Activated CD4-positive, CD25-positive, alpha-beta regulatory T cell treated with anti-CD3 and anti-CD28 coated beads, Interleukin-2, amount 50 U/mL, for 16 hours (primary cell): ENCODE results near the gene TSPAN4.

Source experiments
- DNase-seq: peaks from one replicate; pipeline ENCODE4 v3.0.0-alpha.2; 2020; ENCODE audit warnings: low read depth, low spot score

The TSPAN4 gene, protein sequence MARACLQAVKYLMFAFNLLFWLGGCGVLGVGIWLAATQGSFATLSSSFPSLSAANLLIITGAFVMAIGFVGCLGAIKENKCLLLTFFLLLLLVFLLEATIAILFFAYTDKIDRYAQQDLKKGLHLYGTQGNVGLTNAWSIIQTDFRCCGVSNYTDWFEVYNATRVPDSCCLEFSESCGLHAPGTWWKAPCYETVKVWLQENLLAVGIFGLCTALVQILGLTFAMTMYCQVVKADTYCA

DNA sequence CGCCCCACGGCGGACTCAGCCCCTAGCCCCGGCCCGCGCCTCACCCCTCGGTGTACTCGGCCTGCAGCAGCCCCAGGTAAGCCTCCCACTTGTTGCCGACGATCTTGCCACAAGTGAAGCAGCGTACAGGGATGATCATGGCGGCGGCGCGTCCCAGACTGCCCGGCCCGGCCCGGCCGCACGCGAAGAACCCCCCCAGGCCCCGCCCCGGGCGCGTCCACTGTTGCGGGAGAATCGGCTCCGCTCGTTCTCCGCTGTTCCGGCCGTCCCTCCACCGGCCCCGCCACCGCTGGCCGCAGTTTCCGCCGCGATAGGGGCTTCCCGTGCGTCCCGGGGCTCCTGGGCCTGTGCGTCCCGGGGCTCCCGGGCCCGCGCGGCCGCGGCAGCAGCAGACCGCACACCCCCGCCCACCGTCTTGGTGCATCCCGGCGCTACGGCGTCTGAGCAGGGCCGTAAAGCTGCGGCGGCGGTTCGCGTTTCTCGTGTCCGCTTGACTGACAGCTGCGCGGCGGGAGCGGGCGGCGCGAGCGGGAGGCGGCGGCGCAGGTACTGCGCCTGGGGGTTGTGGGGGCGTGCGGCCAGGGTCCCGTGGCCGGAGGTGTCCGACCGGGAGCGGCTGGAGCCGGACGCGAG, at the start of gene TSPAN4, which contains the start of gene POLR2L:
TSPAN4 (plus strand) TSS at position 483 of the 633 bp plus-strand sequence. CDS start 7,453 bp downstream, outside the sequence.
POLR2L (minus strand) TSS at position 160 of the 633 bp plus-strand sequence; CDS start at position 139, 21 bp downstream.
- DNase-seq: peak; percentile 78

DNA sequence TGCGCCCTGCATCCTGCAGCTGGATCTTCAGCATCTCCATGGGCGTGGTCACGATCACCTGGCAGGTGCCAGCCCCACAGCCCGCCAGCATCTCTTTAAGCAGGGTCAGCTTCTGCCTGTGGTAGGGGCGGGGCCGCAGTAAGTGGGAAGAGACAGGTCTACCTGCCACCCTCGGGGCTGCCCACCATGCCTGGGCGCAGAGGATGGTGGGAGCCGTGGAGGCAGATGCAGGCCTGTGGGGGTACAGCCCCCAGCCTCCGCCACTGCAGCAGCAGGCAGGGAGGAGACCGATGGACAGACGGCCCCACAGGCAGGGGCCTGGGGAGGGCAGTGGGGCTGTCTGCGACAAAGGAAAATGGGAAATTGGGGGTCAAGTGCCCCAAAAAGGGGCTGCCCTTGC, 49.8 kb upstream of the TSPAN4 start:
- no peak for DNase-seq

DNA sequence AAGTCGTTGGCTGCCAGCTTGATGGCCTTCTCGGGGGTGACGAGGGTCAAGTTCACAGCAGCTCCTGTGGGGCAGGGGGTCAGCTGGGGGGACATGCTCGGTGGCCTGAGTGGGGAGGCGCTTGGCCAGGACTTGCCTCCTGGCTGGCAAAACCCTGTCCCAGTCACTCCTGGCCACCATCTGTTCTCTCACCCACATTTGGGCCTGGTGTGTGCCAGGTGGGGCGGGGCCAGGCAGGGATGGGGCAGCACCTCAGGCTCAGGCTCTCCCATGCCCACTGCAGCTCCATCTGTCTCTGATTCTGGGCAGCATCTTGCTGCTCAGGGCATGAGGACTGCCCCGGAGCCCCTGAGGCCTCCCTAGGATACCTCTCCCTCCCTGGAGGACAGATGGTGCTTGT, 49.1 kb upstream of the TSPAN4 start:
- no peak for DNase-seq

DNA sequence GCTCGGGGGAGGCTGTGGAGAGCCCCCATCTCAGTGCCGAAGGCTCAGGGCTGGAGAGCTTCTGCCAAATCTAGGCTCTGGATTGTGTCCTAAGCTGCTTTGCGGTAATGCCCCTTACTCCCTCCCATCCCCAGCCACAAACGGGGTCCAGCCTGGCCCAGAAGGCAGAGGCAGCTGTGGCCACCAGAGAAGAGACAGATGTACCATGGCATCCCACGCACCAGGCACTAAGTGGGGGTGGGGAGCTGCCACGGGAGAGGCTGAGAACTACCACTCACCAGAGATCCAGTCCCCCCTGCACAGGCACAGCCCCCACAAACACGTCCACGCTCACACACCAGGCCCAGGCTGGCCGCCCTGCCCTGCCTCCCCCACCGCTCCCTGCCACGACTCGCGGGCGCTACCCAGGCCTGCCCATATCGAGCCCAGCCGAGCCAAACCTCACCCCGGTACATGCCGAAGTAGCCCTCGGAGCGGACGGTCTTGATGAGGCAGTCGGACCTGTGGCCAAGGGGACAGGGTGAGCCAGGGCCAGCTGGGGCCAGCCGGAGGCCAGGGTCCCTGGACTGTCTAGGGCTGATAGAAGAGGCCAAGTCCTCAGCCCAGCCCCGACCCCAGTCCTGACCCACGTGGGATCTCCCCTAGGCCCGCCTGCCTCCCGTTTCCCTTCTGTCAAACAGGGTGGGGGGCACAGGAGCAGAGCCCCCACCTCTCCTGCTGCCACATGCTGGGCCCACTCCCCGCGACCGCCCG, 48.5 kb upstream of the TSPAN4 start:
- DNase-seq: no peak

DNA sequence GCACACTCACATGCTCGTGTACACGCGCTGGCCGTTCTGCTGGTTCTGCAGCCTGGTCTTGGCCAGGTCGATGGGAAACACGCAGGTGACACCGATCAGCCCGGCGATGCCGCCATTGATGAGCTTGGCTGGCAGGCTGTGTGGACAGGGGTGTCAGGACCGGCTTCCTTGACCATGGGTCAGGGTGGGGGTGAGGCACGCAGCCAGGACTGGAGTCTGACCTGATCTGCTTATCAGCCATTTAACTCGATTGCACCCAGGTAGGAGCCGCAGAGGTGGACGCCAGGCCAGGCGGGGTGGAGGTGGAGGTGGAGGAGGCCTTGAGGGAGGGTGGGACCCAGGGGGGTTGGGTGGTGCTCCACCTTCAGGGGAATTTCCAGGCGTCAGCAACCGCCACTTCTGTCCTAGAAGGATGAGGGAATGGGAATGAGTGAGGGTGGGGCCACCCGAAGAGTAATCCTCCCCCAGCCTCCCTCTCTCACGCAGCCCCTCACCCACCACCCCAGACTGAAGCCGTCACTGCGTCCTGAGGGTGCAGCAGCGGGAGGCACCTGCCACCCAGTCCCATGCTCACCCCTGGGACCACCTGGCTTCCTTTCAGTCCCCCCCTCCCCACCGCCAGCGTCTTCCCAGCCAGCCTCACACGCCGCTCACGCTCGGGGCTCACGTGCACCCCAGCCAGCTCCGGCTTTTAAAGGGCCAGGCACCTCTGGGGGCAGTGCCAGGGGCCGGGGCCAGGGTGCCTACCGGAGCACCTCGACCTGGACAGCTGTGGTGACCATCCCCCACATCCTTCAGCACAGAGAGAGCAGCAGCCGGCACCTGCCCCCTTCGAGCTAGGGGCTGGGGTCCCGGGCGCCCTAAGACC, 47.7 kb upstream of the TSPAN4 start:
- no peak for DNase-seq

DNA sequence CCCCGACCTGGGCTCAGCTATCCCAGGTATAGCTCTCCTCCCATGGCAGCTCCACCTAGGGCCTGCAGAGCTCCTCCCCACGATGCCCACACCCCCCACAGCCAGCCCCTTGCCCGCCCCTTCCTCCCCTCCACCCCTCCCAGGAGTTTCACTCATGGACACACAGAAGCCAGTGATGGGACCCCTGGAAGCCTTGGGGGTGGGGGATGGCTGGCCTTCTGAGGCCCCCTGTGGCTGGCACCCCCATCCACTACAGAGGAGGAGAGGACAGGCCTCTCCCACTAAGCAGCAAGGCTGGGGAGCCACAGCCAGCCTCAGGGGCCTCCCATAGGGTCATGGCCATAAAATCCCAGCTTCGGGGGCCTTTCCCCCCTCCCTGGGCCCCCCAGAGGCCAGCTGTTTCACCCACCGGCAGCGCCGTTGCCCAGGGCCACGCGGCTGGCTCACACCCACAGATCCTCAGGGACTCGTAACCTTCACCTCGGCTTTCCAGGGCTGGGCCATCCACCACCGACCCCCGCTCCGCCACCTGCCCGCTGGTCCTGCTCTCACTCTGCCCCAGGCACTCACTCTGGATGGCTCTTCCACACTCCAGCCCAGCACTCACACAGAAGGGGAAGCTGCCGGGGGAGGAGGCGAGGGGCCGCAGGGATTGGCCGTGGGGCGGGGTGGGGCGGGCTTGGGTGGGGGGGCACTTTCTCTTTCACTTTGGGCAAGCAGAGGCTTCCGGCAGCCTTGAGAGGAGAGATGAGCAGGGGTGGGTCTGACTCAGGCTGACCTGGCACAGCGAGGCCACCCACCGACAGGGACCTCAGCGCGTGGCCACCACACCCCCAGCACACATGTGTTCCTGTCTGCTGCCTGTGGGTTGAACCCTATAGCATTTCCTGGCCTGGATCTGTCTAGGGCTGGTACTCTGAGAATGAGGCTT, 46.8 kb upstream of the TSPAN4 start:
- peak; percentile 60 for DNase-seq

DNA sequence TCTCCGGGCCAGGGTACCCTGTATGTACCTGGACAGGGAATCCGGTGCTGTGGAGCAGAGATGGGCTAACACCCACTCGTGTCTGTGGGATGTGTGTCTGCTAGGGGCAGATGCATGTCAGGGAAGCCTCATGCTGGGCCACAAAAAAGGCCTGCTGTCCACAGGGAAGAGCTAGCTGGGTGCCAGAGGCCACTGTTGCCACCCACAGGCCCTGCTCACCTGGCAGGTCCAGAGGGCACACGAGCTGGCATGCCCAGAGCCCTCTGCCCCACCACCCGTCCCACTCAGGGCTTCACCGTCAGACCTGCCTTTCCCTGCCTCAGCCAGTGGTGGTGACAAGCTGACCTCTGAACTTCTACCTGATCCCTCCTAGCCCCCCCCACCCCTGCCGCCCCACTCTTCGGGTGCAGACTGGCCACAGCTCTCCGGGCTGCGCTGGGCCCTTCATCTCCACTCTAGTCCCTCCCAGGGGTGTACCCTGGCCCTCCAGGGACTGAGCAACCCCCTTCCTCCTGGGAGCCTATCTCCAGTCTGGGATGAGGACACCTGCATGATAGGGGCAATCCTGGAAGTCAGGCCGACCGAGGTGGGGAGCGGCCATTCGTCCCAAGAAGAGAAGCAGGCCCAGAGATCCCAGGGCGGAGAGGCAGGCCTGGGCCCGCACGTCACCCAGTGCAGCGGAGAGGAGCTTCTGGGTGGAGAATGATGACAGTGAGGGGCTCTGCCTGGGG, 45.9 kb upstream of the TSPAN4 start:
- no peak for DNase-seq

DNA sequence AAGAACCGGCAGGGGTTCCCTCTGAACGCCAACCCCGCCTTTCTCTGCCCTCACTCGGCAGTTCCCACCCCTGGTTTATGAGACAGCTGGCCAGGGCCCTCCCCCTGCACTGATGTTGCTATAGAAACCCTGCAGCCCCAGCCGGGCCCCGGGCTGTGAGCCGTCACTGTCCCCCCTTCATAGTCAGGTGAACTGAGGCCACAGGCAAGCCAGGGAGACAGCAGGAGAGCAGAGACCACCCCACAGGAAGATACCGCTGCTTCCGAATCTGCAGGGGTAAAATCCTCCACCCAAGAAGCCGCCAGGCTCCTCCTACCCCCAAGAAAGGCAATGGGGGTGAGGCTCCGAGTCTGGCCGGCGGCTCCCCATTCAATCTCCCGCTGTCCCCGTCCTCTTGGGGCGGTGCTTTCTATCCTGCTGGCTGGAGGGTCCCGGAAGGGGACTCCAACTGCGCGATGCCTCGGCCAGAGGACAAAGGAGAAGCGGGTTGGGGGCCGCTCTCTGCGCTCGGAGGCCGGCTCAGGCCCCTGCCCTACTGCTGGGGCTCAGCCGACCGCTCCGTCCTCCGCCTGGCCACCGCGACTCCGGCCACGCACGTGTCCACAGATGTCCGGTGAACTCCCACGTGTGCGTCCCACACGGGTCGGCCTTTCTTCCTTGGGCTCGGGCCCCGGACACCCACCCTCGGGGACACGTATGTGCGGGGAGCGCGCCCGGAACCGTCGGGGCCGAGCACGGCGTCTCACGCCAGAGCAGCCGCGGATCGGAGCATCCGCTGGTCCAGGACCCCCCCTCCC, 45.2 kb upstream of the TSPAN4 start:
- DNase-seq: peak; percentile 52

DNA sequence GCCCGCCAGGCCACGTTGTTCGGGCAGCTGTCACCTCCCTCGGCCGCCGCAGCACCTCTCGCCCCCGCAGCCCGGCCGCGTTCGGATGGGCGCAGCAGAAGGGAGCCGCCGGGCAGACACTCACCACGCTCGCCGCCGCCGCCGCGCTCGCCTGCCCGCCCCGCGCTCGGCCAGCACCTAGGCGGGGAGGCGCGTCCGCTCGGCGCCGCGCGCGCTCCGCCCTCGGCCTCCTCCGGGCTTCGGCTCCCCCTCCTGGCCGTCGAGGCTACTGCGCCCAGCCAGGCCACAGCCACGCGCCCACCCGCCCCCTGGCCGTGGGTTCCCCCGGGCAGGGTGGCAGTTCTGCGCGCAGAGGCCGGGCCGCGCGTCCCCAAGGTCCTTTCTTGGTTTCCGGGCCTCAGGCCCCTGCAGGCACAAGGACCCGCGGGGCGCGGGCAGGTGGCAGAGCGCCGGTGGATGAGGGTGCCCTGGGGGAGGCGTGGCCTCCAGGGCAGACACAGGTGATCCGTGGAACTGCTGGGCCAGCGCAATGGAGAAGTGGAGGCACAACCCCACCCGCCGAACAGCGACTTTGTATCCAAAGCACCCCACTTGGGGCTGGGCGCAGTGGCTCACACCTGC, 44.4 kb upstream of the TSPAN4 start, which contains the start of gene SLC25A22:
SLC25A22 (minus strand) TSS at position 189 of the 621 bp plus-strand sequence. CDS start 3,275 bp downstream, outside the sequence.
- peak; percentile 64 for DNase-seq

DNA sequence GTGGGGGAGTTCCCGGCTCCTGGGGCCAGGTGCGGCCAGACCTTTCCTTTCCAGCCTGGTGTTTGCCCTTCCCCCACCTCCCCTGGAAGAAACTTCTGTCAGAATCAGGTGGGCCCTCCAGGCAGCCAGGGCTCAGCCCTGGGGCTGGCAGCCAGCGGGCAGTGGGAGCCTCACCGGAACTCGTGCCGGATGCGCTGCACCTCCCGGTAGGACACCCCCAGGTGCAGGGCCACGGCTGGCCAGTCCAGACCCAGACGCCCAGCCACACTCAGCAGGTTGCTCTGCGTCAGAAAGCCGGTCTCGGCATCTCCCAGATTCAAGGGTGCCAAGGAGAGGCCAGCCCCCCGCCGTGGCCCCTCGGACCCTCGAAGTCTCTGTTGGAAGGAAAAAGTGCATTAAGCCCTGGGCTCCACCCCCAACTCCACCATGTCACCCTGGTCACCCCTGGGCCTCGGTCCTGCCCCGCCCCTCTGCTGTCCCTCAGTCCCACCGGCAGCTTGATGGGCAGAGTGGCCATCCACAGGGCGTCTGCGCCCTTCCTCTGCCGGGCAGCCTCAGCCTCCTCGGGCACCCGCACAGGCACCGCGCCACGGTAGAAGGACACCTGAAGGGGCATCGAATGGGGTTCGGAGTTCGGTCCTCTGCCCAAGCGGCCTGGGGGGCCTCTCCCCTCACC, 42.9 kb upstream of the TSPAN4 start:
- DNase-seq: no peak

DNA sequence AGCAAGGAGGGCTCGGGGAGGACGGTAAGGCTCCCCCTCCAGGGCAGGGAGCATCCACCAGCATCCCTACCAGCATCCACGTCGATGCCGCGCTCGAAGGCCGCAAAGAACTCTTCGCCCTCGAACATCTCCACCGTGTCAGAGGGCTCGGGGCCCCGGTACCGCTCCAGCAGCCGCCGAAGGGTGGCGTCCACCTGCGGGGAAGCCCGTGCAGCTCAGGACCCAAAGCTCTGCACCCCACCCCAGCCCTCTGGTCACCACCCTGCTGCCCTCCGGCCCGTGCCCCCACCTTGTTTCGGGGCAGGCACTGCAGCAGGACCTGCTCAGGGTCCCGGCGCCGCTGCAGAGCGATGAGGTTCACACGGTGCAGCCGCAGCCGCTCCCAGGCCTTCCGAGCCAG, 42.2 kb upstream of the TSPAN4 start:
- no peak for DNase-seq

DNA sequence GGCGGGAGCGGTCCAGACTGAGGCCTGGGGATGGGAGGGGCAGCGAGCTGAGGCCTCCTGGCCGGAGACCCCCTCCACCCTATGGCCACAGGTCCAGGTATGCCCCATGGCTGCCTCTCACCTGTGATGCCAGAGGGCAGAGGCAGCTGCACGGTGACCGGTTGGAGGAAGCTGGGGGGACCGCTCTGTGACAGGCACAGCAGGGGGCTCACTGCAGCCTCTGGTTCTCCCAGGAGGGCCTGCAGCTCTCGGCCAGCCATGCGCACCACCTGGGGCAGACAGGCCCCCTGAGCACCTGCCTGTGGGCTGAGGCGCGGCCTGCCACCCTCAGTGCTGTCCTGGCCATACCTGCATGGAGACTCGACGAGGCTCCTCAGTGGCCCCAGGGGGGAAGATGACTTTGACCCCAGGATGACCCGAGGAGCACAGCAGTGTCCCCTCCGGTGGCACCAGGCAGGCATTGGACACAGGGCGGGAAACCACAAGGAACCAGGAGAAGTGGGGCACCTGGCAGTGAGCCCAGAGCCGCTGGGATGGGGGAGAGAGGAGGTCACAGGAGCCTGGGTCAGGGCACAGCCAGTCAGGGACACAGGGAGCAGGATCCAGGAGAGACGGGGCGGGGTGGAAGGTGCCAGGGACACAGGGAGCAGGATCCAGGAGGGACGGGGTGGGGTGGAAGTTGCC, 41.4 kb upstream of the TSPAN4 start:
- DNase-seq: no peak

DNA sequence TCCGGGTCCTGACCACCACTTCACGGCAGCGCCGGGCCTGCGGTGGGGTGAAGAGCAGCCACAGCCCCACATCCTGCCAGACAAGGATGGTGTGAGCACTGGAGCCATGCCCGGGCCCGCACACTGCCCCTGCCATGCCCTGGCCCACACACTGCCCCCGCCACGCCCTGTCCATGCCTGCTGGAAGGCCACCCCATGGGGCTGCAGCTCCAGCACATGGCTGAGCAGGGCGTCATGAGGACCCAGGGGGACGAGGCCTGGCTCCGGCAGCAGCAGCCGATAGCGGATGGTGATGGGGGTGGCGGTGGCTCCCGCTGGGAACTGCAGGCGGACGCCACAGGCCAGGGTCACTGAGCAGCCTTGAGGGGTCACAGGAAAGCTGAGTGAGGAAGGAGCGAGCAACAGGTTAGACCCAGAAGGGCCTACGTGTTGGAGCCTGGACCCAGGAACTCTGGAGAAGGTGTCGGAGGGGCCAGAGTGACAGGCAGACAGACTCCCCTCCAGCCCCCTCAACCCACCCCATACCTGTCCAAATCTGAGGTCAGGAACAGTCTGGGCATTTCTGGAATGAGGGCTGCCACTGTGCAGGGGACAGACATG, 40.5 kb upstream of the TSPAN4 start:
- DNase-seq: no peak

DNA sequence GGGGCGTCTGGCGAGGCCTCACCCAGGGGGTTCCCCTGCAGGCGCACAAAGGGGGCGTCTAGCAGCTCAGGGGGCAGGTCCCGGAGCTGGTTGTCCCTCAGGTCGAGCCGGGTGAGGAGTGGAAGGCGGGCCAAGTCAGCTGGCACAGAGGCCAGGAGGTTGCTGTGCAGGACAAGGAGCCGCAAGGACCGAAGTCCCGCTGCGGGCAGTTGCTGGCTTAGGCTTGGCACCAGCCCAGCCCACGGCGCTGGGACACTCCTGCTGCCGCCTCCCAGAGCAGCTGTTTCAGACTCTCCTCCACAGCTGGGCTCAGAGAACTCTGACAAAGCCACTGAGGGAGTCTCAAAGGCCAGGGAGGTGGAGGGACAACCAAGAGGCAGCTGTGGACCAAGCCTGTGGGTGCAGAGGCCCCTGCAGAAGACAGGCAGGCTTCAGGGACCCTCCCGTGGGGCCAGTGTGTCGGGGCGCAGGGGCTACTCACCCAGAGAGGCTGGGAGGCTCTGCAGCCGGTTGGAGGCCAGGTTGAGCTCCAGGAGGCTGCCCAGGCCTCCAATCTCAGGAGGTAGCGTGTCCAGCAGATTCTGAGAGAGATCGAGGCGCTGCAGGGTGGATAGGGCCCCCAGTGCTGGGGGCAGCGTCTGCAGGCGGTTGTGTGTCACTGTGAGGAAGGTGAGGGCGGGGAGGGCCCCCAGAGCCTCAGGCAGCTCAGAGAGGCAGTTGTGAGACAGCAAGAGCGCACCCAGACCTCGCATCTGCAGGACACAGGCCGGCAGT, 39.8 kb upstream of the TSPAN4 start:
- DNase-seq: no peak

DNA sequence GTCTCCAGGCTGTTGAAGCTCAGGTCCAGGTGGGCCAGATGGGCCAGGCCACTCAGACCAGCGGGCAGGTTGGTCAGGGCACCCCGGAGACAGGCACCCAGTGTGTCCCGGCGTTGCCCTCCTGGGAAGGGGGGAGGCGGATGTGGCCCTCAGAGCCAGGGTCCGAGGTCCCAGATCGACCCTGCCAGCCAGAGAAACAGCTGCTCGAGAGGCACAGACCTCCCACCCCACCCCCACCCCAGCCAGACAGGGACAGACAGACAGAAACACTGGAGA, 39.2 kb upstream of the TSPAN4 start:
- no peak for DNase-seq
